ENCODE results near the gene PDE4B.
"Not testable (repeated sequence)": the region's sequence is repeated elsewhere in the genome, so short reads cannot be mapped to it uniquely, and the experiment has no call there.

PDE4B gene

DNA sequence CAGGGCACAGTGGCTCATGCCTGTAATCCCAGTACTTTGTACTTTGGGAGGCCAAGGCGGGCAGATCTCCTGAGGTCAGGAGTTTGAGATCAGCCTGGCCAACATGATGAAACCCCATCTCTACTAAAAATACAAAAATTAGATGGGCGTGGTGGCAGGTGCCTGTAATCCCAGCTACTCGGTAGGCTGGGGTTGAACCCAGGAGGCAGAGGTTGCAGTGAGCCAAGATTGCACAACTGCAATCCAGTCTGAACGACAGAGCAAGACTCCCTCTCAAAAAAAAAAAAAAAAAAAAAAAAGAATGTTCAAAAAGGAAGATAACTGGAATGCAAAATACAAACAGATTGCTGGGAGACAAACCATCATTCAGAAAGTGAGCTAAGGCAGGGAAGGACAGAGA is 343.7 kb downstream of the PDE4B start:
- not testable (repeated sequence) for DNase-seq (ENCODE audit: low spot score)

DNA sequence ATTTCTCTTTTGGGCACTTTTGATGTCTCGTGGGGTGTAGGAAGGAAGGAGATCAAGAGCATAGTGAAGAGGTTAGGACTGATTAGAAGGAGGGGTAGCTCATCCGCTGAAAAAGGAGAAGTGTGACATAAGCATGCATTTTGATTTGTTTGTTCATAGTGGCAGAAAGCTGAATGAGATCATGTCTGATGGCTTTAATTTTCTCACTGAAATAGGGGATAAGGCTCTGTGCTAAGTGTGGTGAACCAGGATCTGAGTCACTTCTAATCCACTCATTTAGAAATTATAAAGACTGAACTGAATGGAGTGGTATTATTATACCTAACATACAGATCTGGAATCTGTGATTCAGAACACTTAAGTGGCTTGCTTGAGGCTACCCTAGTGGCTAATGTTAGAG is 344.5 kb downstream of the PDE4B start:
- no peak for DNase-seq (ENCODE audit: low spot score)

DNA sequence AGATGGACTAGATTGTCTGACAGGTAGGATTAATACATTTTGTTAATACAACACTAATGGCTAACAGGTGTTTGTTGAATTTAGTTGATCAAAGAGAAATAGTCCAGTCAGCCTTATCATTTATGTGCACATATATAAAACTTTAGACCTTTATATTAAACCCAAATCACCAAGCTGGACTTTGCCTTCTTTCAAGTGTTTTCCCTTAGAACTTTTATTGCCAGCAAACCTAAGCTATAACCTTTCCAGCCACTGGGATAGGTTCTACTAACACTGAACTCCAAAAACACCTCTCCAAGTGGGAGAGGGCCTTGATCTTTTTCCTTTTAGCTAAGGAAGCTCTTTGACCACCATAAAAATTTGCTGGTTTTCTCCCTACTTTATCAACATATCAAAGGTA is 345.9 kb downstream of the PDE4B start:
- no peak for DNase-seq (ENCODE audit: low spot score)

DNA sequence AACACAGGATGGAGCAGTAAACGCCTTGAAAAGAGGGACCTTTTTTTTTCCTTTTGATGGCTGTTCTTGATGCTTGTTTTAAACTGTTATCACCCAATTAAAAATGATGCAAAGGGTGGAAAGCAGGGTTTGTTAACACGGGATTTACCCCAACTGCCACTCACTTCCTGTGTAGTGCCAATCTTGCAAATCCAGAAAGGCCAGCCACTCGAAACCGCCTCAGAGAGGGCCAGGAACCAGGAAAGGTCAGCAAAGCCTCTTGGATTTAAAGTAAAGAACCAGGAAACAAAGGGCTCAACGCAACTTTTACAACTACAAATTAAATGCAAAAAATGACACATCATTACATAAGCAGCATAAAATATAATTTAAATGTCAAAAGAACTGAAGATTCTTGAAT is 347.4 kb downstream of the PDE4B start:
- DNase-seq (ENCODE audit: low spot score): no peak

DNA sequence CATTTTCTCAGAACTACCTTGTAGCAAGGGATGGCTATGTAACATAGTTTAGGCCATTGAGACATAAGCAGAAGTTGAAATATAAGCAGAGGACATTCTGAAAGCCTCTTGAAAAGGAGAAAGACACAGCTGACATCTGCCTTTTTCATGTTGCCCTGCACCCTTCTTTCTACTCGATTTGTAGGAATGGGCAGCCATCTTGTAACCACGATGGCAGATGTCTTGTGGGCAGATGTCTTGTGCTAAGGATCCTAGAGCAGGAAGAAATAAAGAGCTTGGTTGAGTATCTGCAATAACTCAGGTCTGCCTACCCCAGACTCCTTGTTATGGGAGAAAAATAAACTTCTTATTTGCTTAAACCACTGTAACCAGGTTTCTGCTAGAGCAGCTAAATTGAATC is 351.0 kb downstream of the PDE4B start:
- DNase-seq (ENCODE audit: low spot score): no peak

DNA sequence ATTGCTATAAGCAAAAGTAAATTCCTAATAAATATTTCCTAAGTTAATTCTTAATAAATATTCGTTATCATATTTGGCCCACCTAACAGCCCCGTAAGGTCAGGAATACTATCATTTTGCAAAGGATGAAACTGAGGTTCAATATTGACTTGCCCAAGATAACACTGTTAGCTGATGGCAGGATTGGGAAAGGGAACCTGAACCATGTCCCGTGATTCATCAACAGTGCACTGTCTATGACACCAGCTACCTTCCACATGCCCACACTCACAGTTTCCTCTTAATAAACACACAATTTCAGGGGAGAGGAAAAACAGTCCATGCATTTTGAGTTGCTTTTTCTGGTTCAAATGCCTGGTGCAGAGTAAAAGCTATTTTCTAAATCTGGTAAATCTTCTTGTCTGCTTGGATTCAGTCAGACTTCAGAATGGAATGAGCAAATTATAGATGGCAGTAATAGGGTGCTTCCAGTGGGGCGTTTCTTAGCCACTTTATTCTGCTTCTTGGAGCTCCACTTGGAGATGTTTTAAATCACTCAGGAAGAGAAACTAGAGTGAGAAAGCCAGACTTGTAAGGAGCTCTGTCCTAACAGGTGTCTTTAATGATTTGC is 354.6 kb downstream of the PDE4B start:
- no peak for DNase-seq (ENCODE audit: low spot score)

DNA sequence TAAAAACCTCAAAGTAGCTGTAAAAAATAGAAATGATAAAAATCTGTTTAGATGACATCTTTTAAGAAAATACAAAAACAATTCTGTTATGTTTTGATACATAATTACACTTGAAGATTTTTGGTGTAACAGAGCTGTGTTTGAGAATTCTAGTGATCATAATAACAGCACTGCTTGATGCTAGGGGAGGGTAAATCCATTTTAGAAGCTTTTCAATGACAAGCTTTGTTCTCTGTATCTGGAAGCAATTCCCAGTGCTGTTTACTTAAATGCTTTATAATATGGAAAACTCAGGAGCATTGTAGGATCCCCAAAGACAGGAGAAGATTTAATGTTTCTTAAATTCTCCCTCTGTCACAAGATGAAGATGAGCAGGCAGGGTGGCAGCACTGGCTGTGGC is 359.3 kb downstream of the PDE4B start:
- DNase-seq (ENCODE audit: low spot score): no peak

DNA sequence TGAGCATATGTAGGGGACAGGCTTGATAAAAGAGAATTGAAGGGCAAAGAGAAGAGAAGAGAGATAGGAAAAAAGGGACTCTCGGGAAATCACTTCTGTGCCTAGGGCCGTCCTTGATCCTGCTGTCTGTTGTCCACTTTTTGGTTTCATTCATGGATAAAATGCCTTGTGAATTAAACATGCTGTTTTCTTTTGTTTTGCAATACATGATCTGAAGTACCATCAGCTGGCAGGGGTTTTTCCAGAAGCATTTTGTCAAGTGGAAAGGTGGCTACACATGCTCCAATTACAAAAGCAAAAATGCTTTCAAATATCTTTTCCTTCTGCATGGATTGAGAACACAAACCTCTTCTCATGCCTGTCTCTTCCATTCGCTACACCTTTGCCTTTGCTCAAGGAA is 361.7 kb downstream of the PDE4B start:
- no peak for DNase-seq (ENCODE audit: low spot score)

DNA sequence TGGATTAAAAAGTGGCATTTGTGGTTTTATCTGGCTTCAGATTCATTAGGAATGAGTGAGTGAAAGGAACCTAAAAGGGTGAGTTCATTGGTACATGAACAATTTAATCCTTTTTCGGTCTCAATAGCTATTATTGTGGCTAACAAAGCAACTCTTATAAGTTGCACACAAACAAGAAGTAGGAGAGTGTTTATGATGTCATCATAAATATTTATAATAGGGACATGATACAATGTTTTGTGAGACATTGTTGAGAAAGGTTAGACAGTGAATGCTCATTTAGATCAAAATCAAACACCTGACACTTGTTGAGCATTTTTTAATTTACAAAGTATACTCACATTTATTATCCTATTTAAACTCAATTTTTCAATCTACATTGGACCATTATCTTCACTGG is 363.4 kb downstream of the PDE4B start:
- no peak for DNase-seq (ENCODE audit: low spot score)

DNA sequence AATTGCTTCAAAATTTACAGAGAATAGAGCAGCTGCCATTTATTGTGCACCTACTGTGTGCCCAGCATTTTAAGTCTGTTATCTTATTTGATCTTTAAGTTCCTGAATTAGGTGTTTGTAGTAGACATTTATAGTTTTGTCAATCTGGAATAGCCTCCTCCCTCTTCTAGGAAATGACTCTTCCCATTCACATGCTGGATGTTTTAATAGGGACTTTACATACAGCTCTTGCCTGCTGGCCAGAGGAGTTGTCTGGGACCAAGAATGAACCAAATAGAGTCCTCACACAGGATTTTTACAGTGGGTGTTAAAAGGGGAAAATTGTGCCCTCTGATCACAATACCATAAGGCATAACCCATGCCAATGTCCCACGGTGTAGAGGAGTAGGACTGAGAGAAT is 367.1 kb downstream of the PDE4B start:
- no peak for DNase-seq (ENCODE audit: low spot score)

DNA sequence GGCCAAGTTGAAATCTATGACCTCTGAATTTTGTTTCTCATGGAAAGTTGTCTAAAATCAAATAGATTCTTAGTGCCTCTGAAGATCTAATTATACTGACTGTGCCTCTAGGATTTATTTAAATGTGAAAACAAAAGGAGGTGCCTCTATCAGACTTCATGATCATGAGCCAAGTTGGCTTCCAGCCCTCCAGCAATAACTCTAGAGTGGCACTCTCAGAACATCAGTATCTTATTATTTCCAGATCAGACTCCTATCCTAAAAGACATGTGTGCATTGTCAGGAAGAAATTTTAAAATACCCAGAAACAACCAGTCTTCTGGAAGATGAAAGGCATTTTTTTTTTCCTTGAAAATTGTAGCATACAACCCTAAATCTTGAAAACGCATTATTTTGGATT is 368.0 kb downstream of the PDE4B start:
- DNase-seq (ENCODE audit: low spot score): no peak

DNA sequence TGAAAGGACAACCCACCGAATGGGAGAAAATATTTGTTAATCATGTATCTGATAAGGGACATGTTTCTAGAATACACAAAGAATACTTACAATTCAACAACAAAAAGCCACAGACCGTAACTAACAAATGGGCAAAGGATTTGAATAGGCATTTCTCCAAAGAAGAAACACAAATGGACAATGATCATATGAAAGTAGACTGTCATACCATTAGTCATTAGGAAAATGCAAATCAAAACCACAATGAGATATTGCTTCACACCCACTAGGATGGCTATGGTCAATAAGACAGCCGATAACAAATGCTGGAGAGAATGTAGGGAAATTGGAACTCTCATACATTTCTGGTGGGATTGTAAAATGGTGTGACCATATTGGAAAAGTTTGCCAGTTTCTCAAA is 374.1 kb downstream of the PDE4B start:
- no peak for DNase-seq (ENCODE audit: low spot score)

DNA sequence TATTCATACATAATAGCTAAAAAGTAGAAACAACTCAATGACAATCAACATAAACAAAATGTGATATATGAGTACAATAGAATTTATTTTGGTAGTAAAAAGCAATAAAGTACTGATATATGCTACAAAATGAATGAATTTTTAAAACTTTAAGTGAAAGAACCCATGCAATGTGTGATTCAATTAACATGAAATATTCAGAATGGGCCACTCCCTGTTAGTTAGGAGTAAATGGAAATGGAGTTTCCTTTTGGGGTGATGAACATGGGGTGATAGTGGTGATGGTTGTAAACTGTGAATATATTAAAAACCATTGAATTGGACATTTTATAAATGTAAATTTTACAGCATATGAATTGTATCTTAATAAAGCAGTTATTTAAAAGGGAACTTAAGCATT is 374.6 kb downstream of the PDE4B start:
- no peak for DNase-seq (ENCODE audit: low spot score)

DNA sequence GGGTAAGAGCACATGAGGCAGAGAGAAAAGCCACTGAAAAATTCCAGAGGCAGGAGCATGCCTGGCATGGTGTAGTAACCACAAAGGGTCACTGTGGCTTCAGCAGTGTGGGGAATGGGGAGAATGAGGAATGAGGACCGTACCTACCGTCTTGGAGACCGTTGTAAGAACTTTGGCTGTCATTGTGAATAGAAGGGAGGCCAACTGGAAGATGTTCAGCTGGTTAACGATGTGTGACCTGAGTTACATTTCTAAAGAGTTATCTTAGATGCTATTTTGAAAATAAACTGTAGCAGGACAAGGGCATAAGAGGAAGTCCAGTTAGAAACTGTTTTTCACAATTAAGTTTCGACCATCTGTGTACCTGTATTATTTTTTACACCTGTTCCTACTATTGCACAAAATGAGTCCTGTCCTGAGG is 375.8 kb downstream of the PDE4B start:
- no peak for DNase-seq (ENCODE audit: low spot score)

DNA sequence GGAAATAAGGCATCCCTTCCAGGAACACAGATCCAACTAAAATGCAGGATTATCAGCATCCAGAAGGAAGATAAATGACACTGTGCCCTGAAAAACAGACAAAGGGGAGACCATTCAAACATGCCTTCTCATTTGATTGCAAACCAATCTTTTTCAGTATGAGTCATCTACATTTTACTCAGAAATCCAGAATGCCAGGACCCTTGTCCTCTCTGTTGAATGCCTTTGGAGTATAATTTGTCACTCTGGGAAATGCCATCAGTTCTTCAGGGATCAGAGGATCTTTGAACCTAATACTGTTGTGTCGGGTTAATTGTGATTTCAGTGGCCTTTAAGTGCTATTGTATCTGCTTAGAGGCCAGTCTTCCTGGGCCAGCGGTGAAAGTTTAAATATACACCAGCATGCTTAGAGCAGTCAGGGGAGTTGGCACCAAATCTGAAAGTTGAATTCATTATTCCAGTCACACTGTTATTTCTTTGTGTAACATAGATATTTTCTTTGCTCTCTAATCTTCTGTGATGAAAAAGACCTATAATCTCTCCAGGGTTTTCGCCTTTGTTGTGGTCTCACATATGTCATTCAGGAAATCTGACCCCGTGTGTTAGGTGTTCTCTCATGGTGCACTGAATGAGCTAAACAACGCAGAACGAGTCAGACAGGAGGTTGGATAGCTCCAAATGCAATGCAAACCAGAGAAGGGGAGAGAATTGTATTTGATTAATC is 376.4 kb downstream of the PDE4B start:
- no peak for DNase-seq (ENCODE audit: low spot score)

DNA sequence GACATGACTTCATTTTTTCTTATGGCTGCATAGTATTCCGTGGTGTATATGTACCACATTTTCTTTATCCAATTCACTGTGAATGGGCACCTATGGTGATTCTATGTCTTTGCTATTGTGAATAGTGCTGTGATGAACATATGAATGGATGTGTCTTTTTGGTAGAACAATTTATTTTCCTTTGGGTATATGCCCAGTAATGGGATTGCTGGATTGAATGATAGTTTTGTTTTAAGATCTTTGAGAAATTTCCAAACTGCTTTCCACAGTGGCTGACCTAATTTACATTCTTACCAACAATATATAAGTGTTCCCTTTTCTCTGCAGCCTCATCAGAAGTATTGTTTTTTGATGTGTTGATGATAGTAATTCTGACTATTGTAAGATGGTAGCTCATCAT is 379.6 kb downstream of the PDE4B start:
- DNase-seq (ENCODE audit: low spot score): no peak

DNA sequence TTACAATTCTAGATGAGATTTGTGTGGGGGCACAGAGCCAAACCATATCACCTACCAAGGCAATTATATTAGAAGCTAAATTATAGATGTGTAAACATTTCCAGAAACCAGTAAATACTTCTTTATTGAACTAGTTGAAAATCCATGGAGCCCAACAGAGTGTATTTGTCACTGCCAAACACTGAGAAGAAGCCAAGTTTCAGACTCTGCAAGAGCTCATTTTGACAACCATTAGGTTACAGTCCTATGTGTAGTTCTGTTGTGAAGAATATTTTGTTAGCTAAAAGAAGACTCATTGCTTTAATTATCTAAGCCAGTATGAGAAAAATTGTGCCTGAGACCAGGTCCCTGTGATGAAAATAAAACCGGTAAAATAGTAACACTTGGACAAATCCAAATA is 382.4 kb downstream of the PDE4B start:
- DNase-seq (ENCODE audit: low spot score): no peak

DNA sequence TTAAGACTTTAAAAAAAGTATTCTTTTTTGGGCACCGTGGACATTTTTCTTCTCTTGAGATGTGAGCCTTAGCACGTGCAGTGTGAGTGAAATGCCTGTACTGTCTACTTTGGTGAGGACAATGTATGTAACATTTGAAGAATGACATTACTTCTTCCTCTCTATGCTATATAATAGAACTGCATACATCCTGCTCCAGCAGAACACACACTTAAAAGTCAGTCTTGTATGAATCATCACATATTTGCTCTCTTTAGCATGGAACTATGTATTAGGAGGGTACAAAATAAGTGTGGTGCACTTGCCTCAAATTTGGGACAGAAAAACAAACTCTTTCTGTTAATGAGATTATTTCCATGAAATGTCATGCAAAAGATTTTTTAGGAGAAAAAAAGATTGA is 382.9 kb downstream of the PDE4B start:
- no peak for DNase-seq (ENCODE audit: low spot score)

DNA sequence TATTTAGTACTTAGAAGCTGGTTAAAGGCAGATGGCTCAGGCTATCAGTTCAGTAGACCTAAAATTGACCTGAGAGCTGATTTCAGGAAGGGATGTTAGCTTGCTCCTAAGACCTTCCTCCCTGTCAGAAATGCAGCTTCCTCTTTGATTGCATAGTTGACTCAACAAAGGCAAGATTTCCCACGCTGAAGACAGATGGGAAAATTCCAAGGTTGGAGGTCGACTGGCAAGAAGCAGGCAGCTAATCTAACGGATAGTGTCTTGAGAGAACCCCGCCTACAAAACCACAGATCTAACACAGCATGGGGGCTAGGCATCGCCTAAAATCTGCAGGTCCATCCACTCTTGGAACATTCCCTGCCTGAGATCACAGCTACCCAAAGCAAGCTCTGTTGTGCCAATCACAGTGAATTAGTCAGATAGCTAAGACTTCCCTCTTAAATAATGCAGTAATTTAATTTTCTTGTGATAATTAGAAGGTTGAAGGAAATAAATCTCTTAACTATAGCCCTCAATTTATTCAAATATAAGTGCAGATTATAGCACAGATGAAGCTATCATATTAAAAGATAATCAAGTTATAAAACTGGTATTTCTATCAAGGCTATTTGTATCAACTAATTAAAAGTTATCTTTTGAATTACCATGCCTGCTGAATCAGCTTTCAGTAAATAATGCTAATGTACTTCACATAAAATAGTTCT is 383.5 kb downstream of the PDE4B start:
- no peak for DNase-seq (ENCODE audit: low spot score)

DNA sequence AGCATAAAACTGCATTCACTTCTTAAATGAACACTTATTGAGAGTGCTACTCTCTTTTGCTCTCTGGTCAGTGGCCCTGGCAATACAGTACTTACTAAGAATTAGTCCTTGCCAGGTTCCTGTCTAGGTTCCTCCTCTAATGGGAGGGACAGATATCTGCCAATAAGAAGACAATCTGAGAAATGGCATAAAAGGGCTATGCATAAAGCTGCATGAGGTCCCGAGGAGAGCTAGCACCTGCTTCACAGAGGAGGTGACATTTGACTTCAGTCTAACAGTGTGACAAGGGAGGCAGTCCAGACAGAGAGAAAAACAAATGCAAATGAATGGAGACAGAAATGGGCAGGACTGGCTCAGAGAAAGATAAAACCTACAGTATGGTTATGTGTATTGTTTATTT is 384.1 kb downstream of the PDE4B start:
- DNase-seq (ENCODE audit: low spot score): no peak

DNA sequence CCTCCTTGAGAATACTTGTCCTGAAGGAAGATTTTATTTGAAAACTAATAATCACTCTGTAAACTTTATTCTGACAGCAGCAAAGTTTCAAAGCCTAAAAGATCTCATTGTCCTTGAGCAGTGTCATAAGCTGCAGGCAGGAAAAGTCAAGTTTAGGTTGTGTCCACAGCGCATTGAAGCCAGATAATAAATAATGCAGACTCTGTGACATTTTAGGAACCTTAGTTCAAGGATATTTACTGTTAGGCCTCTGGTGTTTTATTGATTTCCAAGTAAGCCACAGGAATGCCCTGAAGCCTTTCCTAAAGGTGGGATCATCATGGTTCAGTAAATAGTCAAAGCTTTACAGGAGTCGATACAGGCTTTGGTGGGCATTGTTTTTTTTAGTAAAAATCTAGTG is 384.8 kb downstream of the PDE4B start:
- no peak for DNase-seq (ENCODE audit: low spot score)

DNA sequence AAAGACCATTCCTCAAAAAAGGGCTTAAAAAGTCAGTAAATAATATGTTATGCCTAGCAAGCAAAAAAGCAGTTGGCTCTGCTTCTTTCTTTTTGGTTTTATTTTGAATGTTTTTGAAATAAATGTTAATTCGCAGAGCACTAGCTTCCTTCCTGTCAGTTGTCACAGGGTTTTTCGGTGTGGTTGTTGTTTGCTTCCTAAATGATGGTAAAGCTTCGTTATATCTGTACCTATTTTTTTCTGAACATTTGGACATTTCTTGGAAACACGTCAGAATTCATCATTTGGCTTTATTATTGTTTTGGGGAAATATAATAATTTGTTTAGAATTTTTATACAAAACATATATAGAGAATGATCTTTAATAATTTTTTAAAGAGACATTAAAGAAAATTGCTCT is 389.3 kb downstream of the PDE4B start:
- DNase-seq (ENCODE audit: low spot score): no peak

DNA sequence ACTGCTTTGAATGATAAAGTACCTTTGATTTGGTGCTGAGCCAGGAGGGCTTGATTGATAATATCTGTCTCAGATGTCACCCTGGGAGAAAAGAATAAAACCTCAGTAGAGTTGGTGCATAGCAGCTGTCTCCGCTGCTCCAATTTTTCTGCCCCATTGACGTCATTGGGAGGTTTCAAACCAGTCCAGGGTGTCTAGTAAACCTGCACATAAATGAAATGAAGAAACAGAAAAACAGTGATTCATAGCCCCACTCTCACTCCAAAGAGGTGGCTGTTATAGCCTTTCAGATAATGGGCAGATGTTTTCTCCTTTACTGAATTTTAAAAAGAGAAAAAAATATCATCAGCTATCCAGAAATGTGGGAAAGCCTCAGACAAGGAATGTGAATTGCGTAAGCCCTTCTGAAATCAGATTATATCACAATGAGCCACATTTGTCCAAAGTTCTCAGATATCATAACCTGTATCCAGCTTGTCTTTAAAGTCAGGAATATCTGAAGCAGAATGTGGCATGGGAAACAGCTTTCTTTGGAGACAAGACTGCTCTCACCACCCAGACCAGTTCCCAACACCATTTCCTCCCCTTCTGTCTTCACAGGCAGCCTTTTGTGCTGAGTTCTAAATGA is 390.0 kb downstream of the PDE4B start:
- DNase-seq (ENCODE audit: low spot score): no peak

Data from RKO (cell line).